GM23338 (cell line): Measurements from ENCODE around the gene GRAMD2B. TPM values are rescaled to one million over a fixed set of nuclear protein-coding genes. Genes with fewer than 3 reads are reported as not detected.

Source experiments
- ATAC-seq: fragments of 200-7000 bp; cut with Tn5 transposase; 3 replicates; pipeline ENCODE4 v1.9.1; 2020
- DNase-seq: peaks from one replicate; pipeline ENCODE4 v3.0.0-alpha.2; 2015; ENCODE audit warnings: low spot score
- H2AFZ ChIP-seq: fragments of 200-600 bp; sonication (generic); 2 replicates; pipeline ENCODE4 v1.8.0; 2016; ENCODE audit warnings: antibody characterized with exemption, mild to moderate bottlenecking, moderate library complexity
- H3F3A ChIP-seq: fragments of 200-600 bp; sonication (generic); replicated peaks from 2 replicates; pipeline ENCODE4 v1.8.0; 2017; ENCODE audit warnings: antibody characterized with exemption, mixed run types, low read depth
- H3K27ac ChIP-seq: fragments of 200-600 bp; sonication (generic); 2 replicates; pipeline ENCODE4 v1.6.1; 2016; ENCODE audit warnings: low read depth
- H3K27me3 ChIP-seq: fragments of 200-600 bp; sonication (generic); 2 replicates; pipeline ENCODE4 v1.8.0; 2016; ENCODE audit warnings: mild to moderate bottlenecking, mixed run types, moderate library complexity; ENCODE audit not compliant: insufficient read depth
- H3K36me3 ChIP-seq: fragments of 200-600 bp; sonication (generic); 2 replicates; pipeline ENCODE4 v1.8.0; 2016; ENCODE audit warnings: mild to moderate bottlenecking; ENCODE audit not compliant: insufficient read depth
- H3K4me1 ChIP-seq: fragments of 200-600 bp; sonication (generic); 2 replicates; pipeline ENCODE4 v1.8.0; 2016; ENCODE audit warnings: mild to moderate bottlenecking, moderate library complexity; ENCODE audit not compliant: insufficient read depth
- H3K4me2 ChIP-seq: fragments of 200-600 bp; sonication (generic); 2 replicates; pipeline ENCODE4 v1.7.1; 2017; ENCODE audit warnings: mixed run types
- H3K4me3 ChIP-seq: fragments of 200-600 bp; sonication (generic); 2 replicates; pipeline ENCODE4 v1.6.1; 2016; ENCODE audit warnings: mixed run types
- H3K79me2 ChIP-seq: fragments of 200-600 bp; sonication (generic); replicated peaks from 2 replicates; pipeline ENCODE4 v1.8.0; 2017; ENCODE audit warnings: mild to moderate bottlenecking; ENCODE audit not compliant: insufficient read depth
- H3K9me2 ChIP-seq: fragments of 200-600 bp; sonication (generic); 2 replicates; pipeline ENCODE4 v1.8.0; 2017; ENCODE audit not compliant: insufficient read depth
- H4K20me1 ChIP-seq: fragments of 200-600 bp; sonication (generic); replicated peaks from 2 replicates; pipeline ENCODE4 v1.8.0; 2017; ENCODE audit warnings: mild to moderate bottlenecking; ENCODE audit not compliant: insufficient read depth
- H3K27ac Mint-ChIP-seq: 2 replicates; pipeline ENCODE4 v1.8.0; 2020; ENCODE audit warnings: inconsistent platforms, mild to moderate bottlenecking, moderate library complexity, mixed read lengths
- H3K27me3 Mint-ChIP-seq: 3 replicates; pipeline ENCODE4 v1.8.0; 2022; ENCODE audit warnings: low read depth, mild to moderate bottlenecking, moderate library complexity, mixed read lengths, inconsistent platforms; ENCODE audit not compliant: insufficient read depth, poor library complexity
- H3K36me3 Mint-ChIP-seq: 3 replicates; pipeline ENCODE4 v1.8.0; 2021; ENCODE audit warnings: low read depth, mild to moderate bottlenecking, inconsistent platforms, moderate library complexity, mixed read lengths
- H3K4me1 Mint-ChIP-seq: 3 replicates; pipeline ENCODE4 v1.8.0; 2020; ENCODE audit warnings: mild to moderate bottlenecking, inconsistent platforms, mixed read lengths
- H3K4me3 Mint-ChIP-seq: 3 replicates; pipeline ENCODE4 v1.8.0; 2021; ENCODE audit warnings: moderate library complexity, mild to moderate bottlenecking, inconsistent platforms, mixed read lengths
- H3K9me3 Mint-ChIP-seq: 3 replicates; pipeline ENCODE4 v1.8.0; 2020; ENCODE audit warnings: moderate library complexity, mild to moderate bottlenecking, inconsistent platforms, mixed read lengths
- CREB1 ChIP-seq: fragments of 250-450 bp; sonication (Bioruptor Pico); IDR thresholded peaks from 2 replicates; pipeline ENCODE4 v1.5.0; 2020; ENCODE audit warnings: low read depth, mild to moderate bottlenecking, moderate library complexity
- EZH2 ChIP-seq: fragments of 200-600 bp; sonication (generic); IDR thresholded peaks from one replicate; pipeline ENCODE4 v1.8.0; 2017; ENCODE audit warnings: antibody characterized with exemption, mild to moderate bottlenecking, low read depth; ENCODE audit not compliant: unreplicated experiment
- EZH2phosphoT487 ChIP-seq: fragments of 200-600 bp; sonication (generic); IDR thresholded peaks from one replicate; pipeline ENCODE4 v1.8.1; 2018; ENCODE audit warnings: antibody characterized with exemption; ENCODE audit not compliant: unreplicated experiment
- JUNB ChIP-seq: IDR thresholded peaks from one replicate; pipeline ENCODE4 v1.6.1; 2016; ENCODE audit warnings: antibody characterized with exemption; ENCODE audit not compliant: unreplicated experiment
- NANOG ChIP-seq: IDR thresholded peaks from 2 replicates; pipeline ENCODE4 v1.6.1; 2016; ENCODE audit warnings: antibody characterized with exemption, borderline replicate concordance
- POLR2AphosphoS5 ChIP-seq: IDR thresholded peaks from 2 replicates; pipeline ENCODE4 v1.6.1; 2016; ENCODE audit warnings: antibody characterized with exemption, low read depth
- REST ChIP-seq: IDR thresholded peaks from one replicate; pipeline ENCODE4 v1.6.1; 2018; ENCODE audit warnings: antibody characterized with exemption; ENCODE audit not compliant: unreplicated experiment
- STAT1 ChIP-seq: IDR thresholded peaks from one replicate; pipeline ENCODE4 v1.6.1; 2016; ENCODE audit warnings: antibody characterized with exemption; ENCODE audit not compliant: unreplicated experiment
- ZNF114 ChIP-seq: fragments of 250-450 bp; sonication (Bioruptor Pico); IDR thresholded peaks from 2 replicates; pipeline ENCODE4 v1.5.0; 2020; ENCODE audit warnings: mild to moderate bottlenecking, moderate library complexity
- ZNF331 ChIP-seq: fragments of 250-450 bp; sonication (Bioruptor Pico); IDR thresholded peaks from 2 replicates; pipeline ENCODE4 v1.5.0; 2020; ENCODE audit warnings: low read depth, mild to moderate bottlenecking, moderate library complexity
- polyA plus RNA-seq: library from polyadenylated mRNA; unstranded; fragments of >200 nt; fragmentation: Nextera tagmentation; extraction: Ambion mirVana; gene quantifications from 2 replicates; pipeline ENCODE4 v1.2.1, GENCODE V29; 2016
- total RNA-seq: library from RNA; depleted of rRNA; stranded (reverse); fragments of >200 nt; shearing (Covaris generic); gene quantifications from 2 replicates; pipeline ENCODE4 v1.2.3, GENCODE V29; 2014
- TF ChIP-seq, protein P1 (sequence below): fragments of 250-450 bp; sonication (Bioruptor Pico); IDR thresholded peaks from 2 replicates; pipeline ENCODE4 v1.5.0; 2020; ENCODE audit warnings: mild to moderate bottlenecking, moderate library complexity
- TF ChIP-seq, protein P2 (sequence below), 2 experiments: fragments of 200-600 bp in 1 of 2; sonication (generic) in 1 of 2; conservative IDR thresholded peaks; 2 replicates each; pipeline versions ENCODE4 v1.5.1 to v1.6.1; 2016 to 2017; ENCODE audit warnings: antibody characterized with exemption in 2 of 2, low read depth in 2 of 2, mild to moderate bottlenecking in 2 of 2, moderate library complexity in 1 of 2
- TF ChIP-seq, protein P3 (sequence below): IDR thresholded peaks from 2 replicates; pipeline ENCODE4 v1.6.1; 2016; ENCODE audit warnings: antibody characterized with exemption

Gene GRAMD2B
- total and polyA plus RNA-seq, 2 experiments from 2014 or later = 9.7 to 16.9 TPM

GRCh38 chr5:126521130-126521529, 97.9 kb downstream of the GRAMD2B start:
- Histone ChIP-seq H3K79me2 (no peaks in the 10 kb centered on the region), H3K27ac (no peak overlapping the region), H3K27me3 (no peaks in the 10 kb centered on the region), H3K9me2 (no peaks in the 10 kb centered on the region), H3K36me3 (no peaks in the 10 kb centered on the region), H4K20me1 (no peaks in the 10 kb centered on the region), H3F3A (no peaks in the 10 kb centered on the region), H2AFZ (no peak overlapping the region), H3K4me2 (no peak overlapping the region), H3K4me3 (no peak overlapping the region), H3K4me1 (peaks cover 7% of the 10 kb centered on the region)
- ATAC-seq (no peak), DNase-seq (no peak)
- Mint-ChIP-seq H3K4me3 (no peak overlapping the region), H3K27me3 (peaks cover 5% of the 10 kb centered on the region), H3K9me3 (peaks cover 4% of the 10 kb centered on the region; the same call in 2 of the 3 replicates), H3K27ac (no peak overlapping the region), H3K4me1 (peaks cover 4% of the 10 kb centered on the region), H3K36me3 (no peaks in the 10 kb centered on the region)
- no peak for TF ChIP-seq POLR2AphosphoS5
- TF ChIP-seq EZH2phosphoT487 = no peak
- no peak for TF ChIP-seq ZNF331 (CRISPR knock-in tag)
- TF ChIP-seq, protein P1, sequence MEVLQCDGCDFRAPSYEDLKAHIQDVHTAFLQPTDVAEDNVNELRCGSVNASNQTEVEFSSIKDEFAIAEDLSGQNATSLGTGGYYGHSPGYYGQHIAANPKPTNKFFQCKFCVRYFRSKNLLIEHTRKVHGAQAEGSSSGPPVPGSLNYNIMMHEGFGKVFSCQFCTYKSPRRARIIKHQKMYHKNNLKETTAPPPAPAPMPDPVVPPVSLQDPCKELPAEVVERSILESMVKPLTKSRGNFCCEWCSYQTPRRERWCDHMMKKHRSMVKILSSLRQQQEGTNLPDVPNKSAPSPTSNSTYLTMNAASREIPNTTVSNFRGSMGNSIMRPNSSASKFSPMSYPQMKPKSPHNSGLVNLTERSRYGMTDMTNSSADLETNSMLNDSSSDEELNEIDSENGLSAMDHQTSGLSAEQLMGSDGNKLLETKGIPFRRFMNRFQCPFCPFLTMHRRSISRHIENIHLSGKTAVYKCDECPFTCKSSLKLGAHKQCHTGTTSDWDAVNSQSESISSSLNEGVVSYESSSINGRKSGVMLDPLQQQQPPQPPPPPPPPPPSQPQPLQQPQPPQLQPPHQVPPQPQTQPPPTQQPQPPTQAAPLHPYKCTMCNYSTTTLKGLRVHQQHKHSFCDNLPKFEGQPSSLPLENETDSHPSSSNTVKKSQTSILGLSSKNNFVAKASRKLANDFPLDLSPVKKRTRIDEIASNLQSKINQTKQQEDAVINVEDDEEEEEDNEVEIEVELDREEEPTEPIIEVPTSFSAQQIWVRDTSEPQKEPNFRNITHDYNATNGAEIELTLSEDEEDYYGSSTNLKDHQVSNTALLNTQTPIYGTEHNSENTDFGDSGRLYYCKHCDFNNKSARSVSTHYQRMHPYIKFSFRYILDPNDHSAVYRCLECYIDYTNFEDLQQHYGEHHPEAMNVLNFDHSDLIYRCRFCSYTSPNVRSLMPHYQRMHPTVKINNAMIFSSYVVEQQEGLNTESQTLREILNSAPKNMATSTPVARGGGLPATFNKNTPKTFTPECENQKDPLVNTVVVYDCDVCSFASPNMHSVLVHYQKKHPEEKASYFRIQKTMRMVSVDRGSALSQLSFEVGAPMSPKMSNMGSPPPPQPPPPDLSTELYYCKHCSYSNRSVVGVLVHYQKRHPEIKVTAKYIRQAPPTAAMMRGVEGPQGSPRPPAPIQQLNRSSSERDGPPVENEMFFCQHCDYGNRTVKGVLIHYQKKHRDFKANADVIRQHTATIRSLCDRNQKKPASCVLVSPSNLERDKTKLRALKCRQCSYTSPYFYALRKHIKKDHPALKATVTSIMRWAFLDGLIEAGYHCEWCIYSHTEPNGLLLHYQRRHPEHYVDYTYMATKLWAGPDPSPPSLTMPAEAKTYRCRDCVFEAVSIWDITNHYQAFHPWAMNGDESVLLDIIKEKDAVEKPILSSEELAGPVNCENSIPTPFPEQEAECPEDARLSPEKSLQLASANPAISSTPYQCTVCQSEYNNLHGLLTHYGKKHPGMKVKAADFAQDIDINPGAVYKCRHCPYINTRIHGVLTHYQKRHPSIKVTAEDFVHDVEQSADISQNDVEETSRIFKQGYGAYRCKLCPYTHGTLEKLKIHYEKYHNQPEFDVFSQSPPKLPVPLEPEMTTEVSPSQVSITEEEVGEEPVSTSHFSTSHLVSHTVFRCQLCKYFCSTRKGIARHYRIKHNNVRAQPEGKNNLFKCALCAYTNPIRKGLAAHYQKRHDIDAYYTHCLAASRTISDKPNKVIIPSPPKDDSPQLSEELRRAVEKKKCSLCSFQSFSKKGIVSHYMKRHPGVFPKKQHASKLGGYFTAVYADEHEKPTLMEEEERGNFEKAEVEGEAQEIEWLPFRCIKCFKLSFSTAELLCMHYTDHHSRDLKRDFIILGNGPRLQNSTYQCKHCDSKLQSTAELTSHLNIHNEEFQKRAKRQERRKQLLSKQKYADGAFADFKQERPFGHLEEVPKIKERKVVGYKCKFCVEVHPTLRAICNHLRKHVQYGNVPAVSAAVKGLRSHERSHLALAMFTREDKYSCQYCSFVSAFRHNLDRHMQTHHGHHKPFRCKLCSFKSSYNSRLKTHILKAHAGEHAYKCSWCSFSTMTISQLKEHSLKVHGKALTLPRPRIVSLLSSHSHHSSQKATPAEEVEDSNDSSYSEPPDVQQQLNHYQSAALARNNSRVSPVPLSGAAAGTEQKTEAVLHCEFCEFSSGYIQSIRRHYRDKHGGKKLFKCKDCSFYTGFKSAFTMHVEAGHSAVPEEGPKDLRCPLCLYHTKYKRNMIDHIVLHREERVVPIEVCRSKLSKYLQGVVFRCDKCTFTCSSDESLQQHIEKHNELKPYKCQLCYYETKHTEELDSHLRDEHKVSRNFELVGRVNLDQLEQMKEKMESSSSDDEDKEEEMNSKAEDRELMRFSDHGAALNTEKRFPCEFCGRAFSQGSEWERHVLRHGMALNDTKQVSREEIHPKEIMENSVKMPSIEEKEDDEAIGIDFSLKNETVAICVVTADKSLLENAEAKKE (CRISPR knock-in tag) = no peak
- no peak for TF ChIP-seq NANOG
- TF ChIP-seq, protein P2, sequence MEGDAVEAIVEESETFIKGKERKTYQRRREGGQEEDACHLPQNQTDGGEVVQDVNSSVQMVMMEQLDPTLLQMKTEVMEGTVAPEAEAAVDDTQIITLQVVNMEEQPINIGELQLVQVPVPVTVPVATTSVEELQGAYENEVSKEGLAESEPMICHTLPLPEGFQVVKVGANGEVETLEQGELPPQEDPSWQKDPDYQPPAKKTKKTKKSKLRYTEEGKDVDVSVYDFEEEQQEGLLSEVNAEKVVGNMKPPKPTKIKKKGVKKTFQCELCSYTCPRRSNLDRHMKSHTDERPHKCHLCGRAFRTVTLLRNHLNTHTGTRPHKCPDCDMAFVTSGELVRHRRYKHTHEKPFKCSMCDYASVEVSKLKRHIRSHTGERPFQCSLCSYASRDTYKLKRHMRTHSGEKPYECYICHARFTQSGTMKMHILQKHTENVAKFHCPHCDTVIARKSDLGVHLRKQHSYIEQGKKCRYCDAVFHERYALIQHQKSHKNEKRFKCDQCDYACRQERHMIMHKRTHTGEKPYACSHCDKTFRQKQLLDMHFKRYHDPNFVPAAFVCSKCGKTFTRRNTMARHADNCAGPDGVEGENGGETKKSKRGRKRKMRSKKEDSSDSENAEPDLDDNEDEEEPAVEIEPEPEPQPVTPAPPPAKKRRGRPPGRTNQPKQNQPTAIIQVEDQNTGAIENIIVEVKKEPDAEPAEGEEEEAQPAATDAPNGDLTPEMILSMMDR (conservative IDR thresholded peaks at IDR 0.05; ENCODE audit: low read depth in 2 of 2) = no peak
- TF ChIP-seq STAT1 = no peak
- no peak for TF ChIP-seq JUNB
- TF ChIP-seq, protein P3, sequence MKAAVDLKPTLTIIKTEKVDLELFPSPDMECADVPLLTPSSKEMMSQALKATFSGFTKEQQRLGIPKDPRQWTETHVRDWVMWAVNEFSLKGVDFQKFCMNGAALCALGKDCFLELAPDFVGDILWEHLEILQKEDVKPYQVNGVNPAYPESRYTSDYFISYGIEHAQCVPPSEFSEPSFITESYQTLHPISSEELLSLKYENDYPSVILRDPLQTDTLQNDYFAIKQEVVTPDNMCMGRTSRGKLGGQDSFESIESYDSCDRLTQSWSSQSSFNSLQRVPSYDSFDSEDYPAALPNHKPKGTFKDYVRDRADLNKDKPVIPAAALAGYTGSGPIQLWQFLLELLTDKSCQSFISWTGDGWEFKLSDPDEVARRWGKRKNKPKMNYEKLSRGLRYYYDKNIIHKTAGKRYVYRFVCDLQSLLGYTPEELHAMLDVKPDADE = no peak
- no peak for TF ChIP-seq REST
- no peak for TF ChIP-seq EZH2
- no peak for TF ChIP-seq ZNF114 (CRISPR knock-in tag)
- TF ChIP-seq CREB1 (CRISPR knock-in tag) = no peak
